HFFc6 (cell line): ENCODE data around the gene TBC1D24. TPM values are rescaled to one million over a fixed set of nuclear protein-coding genes. Genes with fewer than 3 reads are reported as not detected.
A peak's percentile ranks its signal among the peaks of the same experiment; 100 is the strongest.

ENCODE experiments used
- DNase-seq: peaks from one replicate; pipeline ENCODE4 v3.0.0-alpha.2; 2018
- H3K27ac Mint-ChIP-seq: 2 replicates; pipeline ENCODE4 v1.8.0; 2020; ENCODE audit warnings: mild to moderate bottlenecking, mixed read lengths
- H3K27me3 Mint-ChIP-seq: 2 replicates; pipeline ENCODE4 v1.8.0; 2021; ENCODE audit warnings: mild to moderate bottlenecking, moderate library complexity, mixed read lengths; ENCODE audit not compliant: insufficient read depth
- H3K36me3 Mint-ChIP-seq: 2 replicates; pipeline ENCODE4 v1.8.0; 2021; ENCODE audit warnings: low read depth, mixed read lengths
- H3K4me1 Mint-ChIP-seq: 2 replicates; pipeline ENCODE4 v1.8.0; 2020; ENCODE audit warnings: low read depth, mixed read lengths
- H3K4me3 Mint-ChIP-seq: 2 replicates; pipeline ENCODE4 v1.8.0; 2020; ENCODE audit warnings: mild to moderate bottlenecking, moderate library complexity, mixed read lengths
- H3K9me3 Mint-ChIP-seq: 2 replicates; pipeline ENCODE4 v1.8.0; 2020; ENCODE audit warnings: mild to moderate bottlenecking, mixed read lengths
- CTCF ChIP-seq: fragments of 200-600 bp; sonication (generic); IDR thresholded peaks from 2 replicates; pipeline ENCODE4 v1.5.0; 2021; ENCODE audit warnings: antibody characterized with exemption, mild to moderate bottlenecking
- total RNA-seq, 6 experiments: library from RNA; stranded (reverse); fragmentation: NEBNext Ultra II Directional; extraction: Animal tissue kit (Norgen Biotek cat#: 25700); gene quantifications; 2 replicates in 1 of 6; 3 replicates in 5 of 6; pipeline ENCODE4 v1.2.3, GENCODE V29; 2021

TBC1D24 gene
- total RNA-seq, 6 experiments from 2014 or later, result 15.8 to 30.3 (median 19.0) TPM

DNA sequence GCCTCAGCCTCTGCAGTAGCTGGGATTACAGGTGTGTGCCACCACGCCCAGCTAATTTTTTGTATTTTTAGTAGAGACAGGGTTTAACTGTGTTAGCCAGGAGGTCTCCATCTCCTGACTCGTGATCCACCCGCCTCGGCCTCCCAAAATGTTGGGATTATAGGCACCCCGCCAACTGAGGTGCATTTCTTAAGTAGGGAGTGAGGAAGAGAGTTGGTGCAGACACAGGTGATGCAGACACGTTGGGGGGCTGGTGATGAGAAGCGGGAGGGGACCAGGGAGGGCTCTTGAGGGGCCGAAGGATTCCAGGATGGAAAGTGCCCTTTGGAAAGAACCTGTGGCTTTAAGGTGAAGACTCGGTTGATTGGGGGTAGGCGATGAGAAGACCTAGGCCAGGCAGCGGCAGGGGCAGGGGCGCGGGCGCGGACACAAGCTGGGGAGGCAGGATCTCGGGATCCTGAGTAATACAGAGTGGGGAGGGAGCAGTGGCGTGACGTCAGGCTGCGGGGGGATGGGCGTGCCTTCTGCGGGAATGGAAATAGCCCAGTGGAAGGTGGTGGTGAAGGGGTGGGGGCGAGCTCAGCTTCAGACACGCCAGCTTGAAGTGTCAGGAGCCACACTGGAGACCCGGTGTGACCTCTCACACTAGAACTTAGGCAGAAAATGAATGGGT lies 36.3 kb downstream of the TBC1D24 start:
- no peak for TF ChIP-seq CTCF
- Mint-ChIP-seq H3K36me3 (peaks cover 14% of the 10 kb centered on the region), H3K27me3 (peaks cover 6% of the 10 kb centered on the region), H3K4me1 (peaks cover 35% of the 10 kb centered on the region), H3K27ac (peak overlapping the region; percentile 68), H3K9me3 (no peaks in the 10 kb centered on the region), H3K4me3 (peak overlapping the region; percentile 65)
- no peak for DNase-seq

DNA sequence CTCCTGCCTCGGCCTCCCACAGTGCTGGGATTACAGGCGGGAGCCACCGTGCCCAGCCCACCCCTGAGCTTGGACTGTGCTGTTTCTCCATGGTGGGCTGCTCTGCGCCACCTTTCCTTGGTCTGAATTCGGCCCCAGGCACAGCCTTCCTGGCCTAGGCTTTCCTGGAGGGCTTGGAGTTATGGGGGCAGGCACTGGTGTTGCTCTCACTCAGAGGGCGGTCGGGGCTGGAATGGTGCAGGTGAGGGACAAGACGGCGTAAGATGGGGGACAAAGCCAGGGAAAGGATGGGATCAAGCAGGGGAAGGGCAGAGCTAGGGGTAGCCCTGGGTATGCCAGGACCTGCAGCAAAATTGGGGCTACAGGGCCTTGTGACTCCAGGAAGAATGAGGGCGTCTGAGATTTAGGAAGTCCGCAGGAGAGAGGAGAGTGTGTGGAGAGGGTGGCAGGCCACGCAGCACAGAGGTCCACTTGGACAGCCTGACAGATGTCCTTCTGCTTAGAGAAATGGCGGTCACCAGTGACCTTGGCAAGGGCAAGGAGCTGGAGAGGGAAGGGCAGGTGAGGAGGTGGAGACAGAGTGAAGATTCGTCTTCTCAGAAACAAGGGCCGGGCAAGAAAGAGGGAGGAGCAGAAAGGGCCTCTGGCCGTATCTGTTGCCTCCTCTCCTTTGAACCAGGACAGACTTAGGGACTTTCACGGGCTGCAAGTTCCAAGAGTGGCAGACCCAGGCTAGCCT lies 37.2 kb downstream of the TBC1D24 start:
- Mint-ChIP-seq H3K4me3 (peak overlapping the region; percentile 90), H3K9me3 (no peaks in the 10 kb centered on the region), H3K27me3 (peaks cover 9% of the 10 kb centered on the region), H3K36me3 (peaks cover 23% of the 10 kb centered on the region), H3K27ac (no peak overlapping the region), H3K4me1 (peaks cover 44% of the 10 kb centered on the region)
- no peak for TF ChIP-seq CTCF
- DNase-seq, result no peak

GRCh38 chr16:2512735-2513404 lies 37.9 kb downstream of the TBC1D24 start:
- Mint-ChIP-seq H3K27ac (peak overlapping the region; percentile 36; the same call in 1 of the 2 replicates), H3K36me3 (peaks cover 23% of the 10 kb centered on the region), H3K27me3 (peaks cover 9% of the 10 kb centered on the region), H3K9me3 (no peaks in the 10 kb centered on the region), H3K4me3 (peak overlapping the region; percentile 90), H3K4me1 (peaks cover 51% of the 10 kb centered on the region)
- peak; percentile 39; the same call in 1 of the 2 replicates for TF ChIP-seq CTCF
- no peak for DNase-seq

DNA sequence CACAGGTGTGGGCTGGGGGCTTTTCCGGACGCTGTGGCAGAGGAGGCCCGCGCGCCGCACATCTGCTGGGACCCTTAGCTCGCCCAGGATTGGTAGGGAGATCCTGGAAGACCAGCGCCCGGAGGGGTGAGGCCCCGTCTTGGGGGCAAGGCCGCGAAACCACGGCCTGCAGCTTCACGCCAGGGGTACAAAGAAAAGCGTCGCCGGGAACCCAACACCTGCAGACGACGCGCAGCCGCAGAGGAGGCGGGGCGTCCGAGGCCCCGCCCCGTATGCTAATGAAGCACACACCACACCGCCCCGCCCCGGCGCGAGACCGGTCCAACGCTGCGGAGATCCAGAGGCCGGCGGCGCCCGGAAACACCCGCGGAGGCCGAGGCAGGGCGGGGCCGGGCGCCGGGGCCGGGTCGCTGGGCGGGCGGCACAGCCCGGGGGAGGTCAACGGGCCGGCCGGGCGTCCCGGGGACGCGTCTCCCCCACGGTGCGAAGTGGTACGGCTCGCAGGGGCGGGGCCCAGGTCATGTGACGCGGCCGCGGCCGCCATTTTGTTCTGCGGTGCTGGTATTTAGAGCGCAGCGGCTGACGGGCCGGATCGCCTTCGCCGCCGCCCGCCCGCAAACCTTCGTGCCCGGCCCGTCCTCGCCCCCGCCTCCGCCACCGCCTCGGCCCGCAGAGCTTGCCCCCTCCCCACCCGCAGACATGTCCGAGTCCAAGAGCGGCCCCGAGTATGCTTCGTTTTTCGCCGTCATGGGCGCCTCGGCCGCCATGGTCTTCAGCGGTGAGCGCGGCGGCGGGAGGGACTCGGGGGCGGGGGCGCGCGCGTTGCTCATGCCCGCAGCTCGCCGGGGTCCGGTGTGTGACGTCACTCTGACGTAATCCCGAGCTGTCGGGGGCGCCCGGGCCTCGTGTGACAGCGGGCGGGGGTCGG lies 38.7 kb downstream of the TBC1D24 start, which contains the start of gene ATP6V0C:
ATP6V0C (plus strand) TSS at position 548 of the 928 bp plus-strand sequence; CDS start at position 700, 152 bp downstream.
- H3K36me3 Mint-ChIP-seq, result peaks cover 23% of the 10 kb centered on the region

More for the DNA sequence above, 38.7 kb downstream of the TBC1D24 start, which contains the start of gene ATP6V0C:
- peak within 1 kb of the TSS; percentile 93 for H3K27ac Mint-ChIP-seq
- no peaks in the 10 kb centered on the region for H3K9me3 Mint-ChIP-seq
- peaks cover 9% of the 10 kb centered on the region for H3K27me3 Mint-ChIP-seq
- peak within 1 kb of the TSS; percentile 93 for H3K4me3 Mint-ChIP-seq
- peak; percentile 79 for DNase-seq
- peaks cover 54% of the 10 kb centered on the region for H3K4me1 Mint-ChIP-seq
- no peak for TF ChIP-seq CTCF
